Naive thymus-derived CD4-positive, alpha-beta T cell (primary cell): ENCODE data around the gene SIRT7. TPM values are rescaled to one million over a fixed set of nuclear protein-coding genes. Genes with fewer than 3 reads are reported as not detected.

Experiments used
- ATAC-seq: fragments of 150-1000 bp; cut with Tn5 transposase; 2 replicates; pipeline ENCODE4 v1.10.0; 2021; ENCODE audit warnings: mild to moderate bottlenecking, moderate library complexity
- CTCF ChIA-PET: fragments of 350-600 bp; sonication (Branson Sonifier 250); formaldehyde crosslinking; loops from one replicate; lab custom pipeline; 2021; ENCODE audit warnings: antibody characterized with exemption; lab: Charles Lee
- POLR2A ChIA-PET: fragments of 350-600 bp; sonication (Branson Sonifier 250); formaldehyde crosslinking; loops from one replicate; lab custom pipeline; 2021; ENCODE audit warnings: antibody characterized with exemption, inconsistent platforms; lab: Charles Lee
- DNase-seq, 9 donors: peaks; one replicate each; pipeline versions ENCODE4 v3.0.0 to v3.0.0-alpha.2; 2020 to 2022; ENCODE audit warnings: mixed read lengths in 1 of 9
- H3K27ac ChIP-seq: one replicate; pipeline ENCODE4 v1.7.0; 2013; ENCODE audit warnings: mild to moderate bottlenecking, low read depth, low read length, moderate library complexity
- H3K27me3 ChIP-seq, 2 donors: one replicate each; pipeline ENCODE4 v1.7.0; 2013; ENCODE audit warnings: low read length in 2 of 2, mild to moderate bottlenecking in 2 of 2, moderate library complexity in 2 of 2; ENCODE audit not compliant: control insufficient read depth in 2 of 2, insufficient read depth in 2 of 2
- H3K36me3 ChIP-seq, 3 experiments: 1 replicate in 2 of 3; 2 replicates in 1 of 3; pipeline ENCODE4 v1.7.0; 2013; ENCODE audit warnings: low read length in 3 of 3, mild to moderate bottlenecking in 3 of 3, moderate library complexity in 1 of 3; ENCODE audit not compliant: insufficient read depth in 3 of 3, control insufficient read depth in 2 of 3
- H3K4me1 ChIP-seq, 2 donors: one replicate each; pipeline ENCODE4 v1.7.0; 2013; ENCODE audit warnings: low read length in 2 of 2, mild to moderate bottlenecking in 2 of 2, moderate library complexity in 1 of 2; ENCODE audit not compliant: control insufficient read depth in 2 of 2, insufficient read depth in 2 of 2
- H3K4me3 ChIP-seq: 2 replicates; pipeline ENCODE4 v1.7.0; 2013; ENCODE audit warnings: mild to moderate bottlenecking, low read length
- H3K9me3 ChIP-seq, 3 experiments: 1 replicate in 2 of 3; 2 replicates in 1 of 3; pipeline ENCODE4 v1.7.0; 2013; ENCODE audit warnings: low read length in 3 of 3; ENCODE audit not compliant: control insufficient read depth in 2 of 3
- H3K27ac Mint-ChIP-seq, 9 donors: one replicate each; pipeline ENCODE4 v1.8.0; 2020 to 2022; ENCODE audit warnings: mixed read lengths in 9 of 9, mild to moderate bottlenecking in 8 of 9, moderate library complexity in 5 of 9, inconsistent platforms in 2 of 9
- H3K27me3 Mint-ChIP-seq, 5 donors: one replicate each; pipeline ENCODE4 v1.8.0; 2021 to 2022; ENCODE audit warnings: mixed read lengths in 5 of 5, mild to moderate bottlenecking in 1 of 5
- H3K36me3 Mint-ChIP-seq, 5 donors: one replicate each; pipeline ENCODE4 v1.8.0; 2020 to 2022; ENCODE audit warnings: mixed read lengths in 5 of 5, mild to moderate bottlenecking in 3 of 5, inconsistent platforms in 1 of 5
- H3K4me1 Mint-ChIP-seq, 7 donors: one replicate each; pipeline ENCODE4 v1.8.0; 2020 to 2022; ENCODE audit warnings: mixed read lengths in 7 of 7, mild to moderate bottlenecking in 3 of 7, inconsistent platforms in 1 of 7
- H3K4me3 Mint-ChIP-seq, 10 donors: one replicate each; pipeline ENCODE4 v1.8.0; 2020 to 2022; ENCODE audit warnings: mild to moderate bottlenecking in 10 of 10, mixed read lengths in 10 of 10, moderate library complexity in 6 of 10, inconsistent platforms in 2 of 10
- H3K9me3 Mint-ChIP-seq, 11 donors: one replicate each; pipeline ENCODE4 v1.8.0; 2020 to 2022; ENCODE audit warnings: mixed read lengths in 11 of 11, mild to moderate bottlenecking in 4 of 11, inconsistent platforms in 1 of 11, moderate library complexity in 1 of 11
- intact Hi-C, 2 donors: fragments of 100-400 bp; cut with micrococcal nuclease; formaldehyde crosslinking; loops; one replicate each; pipeline ENCODE4 v1.15.1; 2023
- polyA plus RNA-seq, 2 donors: library from polyadenylated mRNA; unstranded; fragments of 300-500 nt; fragmentation: Illumina TruSeq; gene quantifications; one replicate each; pipeline ENCODE4 v1.2.3, GENCODE V29; 2021
- total RNA-seq, 6 experiments: library from RNA in 5 of 6; stranded (reverse) in 5 of 6; gene quantifications; 1 replicate in 5 of 6; 2 replicates in 1 of 6; pipeline ENCODE4 v1.2.3 and lab custom pipeline; 2021 to 2026

The SIRT7 gene
- total and polyA plus RNA-seq, 7 experiments from 2014 or later, result 21.6 to 81.4 (median 56.8) TPM

GRCh38 chr17:81869221-81870130, 48.5 kb downstream of the SIRT7 start:
- intact Hi-C loops, result loop anchor here (1.0 to 10.0 kb wide), 4 partner anchors 8 to 1415 kb away; partner anchors contain the start of gene MAFG (in 2 of the 2)
- peaks cover 11 to 43% (median 39%) of the 10 kb centered on the region in 7 donors for H3K4me1 Mint-ChIP-seq
- CTCF ChIA-PET, result interaction anchor here (0.6 kb wide), 1 partner anchor 326 kb away, joined by 3 read pairs; no protein-coding TSS in a partner anchor

DNA sequence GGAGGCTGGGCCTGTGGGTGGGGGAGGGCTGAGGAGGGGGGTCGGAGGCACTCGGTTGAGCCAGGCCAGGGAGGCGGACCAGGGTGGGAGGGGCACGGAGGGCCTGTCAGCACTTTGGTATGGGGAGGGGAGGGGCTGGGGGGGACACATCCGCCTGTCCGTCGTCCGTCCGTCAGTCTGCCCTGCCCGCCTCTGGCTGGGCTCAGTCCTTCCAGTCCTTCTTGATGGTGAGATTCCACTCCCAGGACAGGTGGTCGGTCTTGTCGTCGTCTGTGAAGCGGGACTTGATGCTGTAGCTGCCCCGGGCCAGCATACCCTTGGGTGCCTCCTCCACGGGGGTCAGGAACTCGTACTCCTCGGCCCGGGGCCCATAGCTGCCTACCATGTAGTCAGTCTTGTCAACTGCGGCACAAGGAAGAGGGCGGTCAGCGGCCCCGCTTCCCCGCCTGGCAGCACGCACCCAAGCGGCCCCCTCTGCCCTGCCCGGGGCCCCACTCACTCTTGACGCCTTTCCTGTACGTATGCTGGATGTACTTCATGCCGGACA, 49.2 kb downstream of the SIRT7 start:
- Histone ChIP-seq H3K4me1 (peaks cover 25% of the 10 kb centered on the region in 2 donors), H3K36me3 (peaks cover 8 to 25% (median 12%) of the 10 kb centered on the region in 3 experiments), H3K4me3 (no peak overlapping the region), H3K27ac (peak overlapping the region; percentile 93), H3K9me3 (no peaks in the 10 kb centered on the region), H3K27me3 (no peaks in the 10 kb centered on the region)
- ChIA-PET CTCF (no interaction called here), POLR2A (interaction anchor here (1.3 to 4.5 kb wide), 5 partner anchors 7 to 156 kb away, joined by 4 to 62 read pairs (median 15); partner anchors contain the start of genes MAFG and P4HB)
- Mint-ChIP-seq H3K9me3 (peaks cover 0 to 2% (median 0%) of the 10 kb centered on the region in 11 donors), H3K4me3 (peak overlapping the region in 6 of 10 donors; percentile 11 to 64 (median 33)), H3K4me1 (peaks cover 12 to 40% (median 35%) of the 10 kb centered on the region in 7 donors), H3K36me3 (peaks cover 0 to 14% (median 0%) of the 10 kb centered on the region in 5 donors), H3K27ac (peak overlapping the region in 5 of 9 donors; percentile 9 to 63 (median 48)), H3K27me3 (no peaks in the 10 kb centered on the region)
- intact Hi-C loops, result loop anchor here in 1 of 2 donors (10.0 kb wide), 2 partner anchors 426 to 1414 kb away; no protein-coding TSS in a partner anchor
- ATAC-seq (no peak), DNase-seq (no peak)

More at GRCh38 chr17:81869221-81870130, 48.5 kb downstream of the SIRT7 start:
- H3K9me3 Mint-ChIP-seq, result peaks cover 0 to 2% (median 0%) of the 10 kb centered on the region in 11 donors
- peak overlapping the region; percentile 79 to 92 (median 84) for H3K4me3 Mint-ChIP-seq
- Histone ChIP-seq H3K36me3 (peaks cover 8 to 21% (median 12%) of the 10 kb centered on the region in 3 experiments), H3K4me1 (peaks cover 25 to 28% of the 10 kb centered on the region in 2 donors), H3K4me3 (peak overlapping the region; percentile 91), H3K27me3 (no peaks in the 10 kb centered on the region), H3K9me3 (no peaks in the 10 kb centered on the region), H3K27ac (peak overlapping the region; percentile 93)
- ATAC-seq, result no peak
- H3K27ac Mint-ChIP-seq, result peak overlapping the region; percentile 70 to 93 (median 90)
- peak in 5 of 9 donors; percentile 34 to 67 (median 46) for DNase-seq
- H3K36me3 Mint-ChIP-seq, result peaks cover 0 to 14% (median 0%) of the 10 kb centered on the region in 5 donors
- no peaks in the 10 kb centered on the region for H3K27me3 Mint-ChIP-seq
- POLR2A ChIA-PET, result interaction anchor here (0.6 to 4.5 kb wide), 16 partner anchors 7 to 354 kb away, joined by 3 to 62 read pairs (median 4); partner anchors contain the start of genes ARL16, HGS, MAFG and MCRIP1

DNA sequence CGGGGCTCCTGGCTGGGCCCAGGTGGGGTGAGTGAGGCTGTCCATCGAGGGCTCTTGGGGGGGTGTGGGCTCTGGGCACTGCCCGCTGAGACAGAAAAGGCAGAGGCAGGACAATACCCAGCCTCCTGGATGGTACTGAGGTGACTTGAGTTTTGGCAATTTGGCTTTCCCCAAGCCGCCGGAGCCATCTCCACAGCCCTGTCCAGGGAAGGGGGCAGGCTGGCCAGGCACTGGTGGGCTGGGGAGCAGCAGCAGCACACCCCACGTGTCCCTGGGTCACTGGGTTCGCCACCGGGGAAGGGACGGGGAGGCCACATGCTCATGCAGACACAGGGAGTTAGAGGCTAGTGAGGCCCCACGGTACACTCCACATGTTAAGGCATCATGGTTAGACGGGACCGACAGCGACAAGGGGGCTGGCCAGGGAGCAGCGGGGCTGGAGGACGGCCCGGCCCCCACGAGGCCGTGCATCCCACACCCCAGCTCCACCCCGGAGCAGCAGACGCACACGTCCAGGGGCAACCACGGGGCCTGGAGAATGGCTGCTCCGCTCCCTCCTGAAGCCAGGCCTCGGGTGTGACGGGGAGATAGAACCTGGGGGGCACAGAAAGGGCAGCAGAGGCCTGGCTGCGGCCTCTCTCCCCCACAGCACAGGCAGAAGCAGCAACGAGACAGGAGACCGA, 49.8 kb downstream of the SIRT7 start:
- intact Hi-C loops, result loop anchor here in 1 of 2 donors (10.0 kb wide), 2 partner anchors 427 to 1413 kb away; no protein-coding TSS in a partner anchor
- CTCF ChIA-PET, result no interaction called here
- H3K4me3 ChIP-seq, result no peak overlapping the region
- no peaks in the 10 kb centered on the region for H3K27me3 Mint-ChIP-seq
- peak overlapping the region in 3 of 9 donors; percentile 48 to 78 (median 76) for H3K27ac Mint-ChIP-seq
- POLR2A ChIA-PET, result interaction anchor here (1.3 to 3.9 kb wide), 3 partner anchors 9 to 155 kb away, joined by 4 to 18 read pairs (median 5); no protein-coding TSS in a partner anchor
- H3K9me3 ChIP-seq, result no peaks in the 10 kb centered on the region
- H3K27ac ChIP-seq, result no peak overlapping the region
- ATAC-seq (no peak), DNase-seq (peak in 2 of 9 donors; percentile 15 to 19)
- peaks cover 21 to 25% of the 10 kb centered on the region in 2 donors for H3K4me1 ChIP-seq
- H3K9me3 Mint-ChIP-seq, result peaks cover 0 to 4% (median 0%) of the 10 kb centered on the region in 11 donors
- peaks cover 0 to 19% (median 0%) of the 10 kb centered on the region in 5 donors for H3K36me3 Mint-ChIP-seq
- H3K27me3 ChIP-seq, result no peaks in the 10 kb centered on the region
- peak overlapping the region in 2 of 10 donors; percentile 30 to 60 for H3K4me3 Mint-ChIP-seq
- peaks cover 8 to 31% (median 12%) of the 10 kb centered on the region in 3 experiments for H3K36me3 ChIP-seq
- peaks cover 18 to 43% (median 37%) of the 10 kb centered on the region in 7 donors for H3K4me1 Mint-ChIP-seq

DNA sequence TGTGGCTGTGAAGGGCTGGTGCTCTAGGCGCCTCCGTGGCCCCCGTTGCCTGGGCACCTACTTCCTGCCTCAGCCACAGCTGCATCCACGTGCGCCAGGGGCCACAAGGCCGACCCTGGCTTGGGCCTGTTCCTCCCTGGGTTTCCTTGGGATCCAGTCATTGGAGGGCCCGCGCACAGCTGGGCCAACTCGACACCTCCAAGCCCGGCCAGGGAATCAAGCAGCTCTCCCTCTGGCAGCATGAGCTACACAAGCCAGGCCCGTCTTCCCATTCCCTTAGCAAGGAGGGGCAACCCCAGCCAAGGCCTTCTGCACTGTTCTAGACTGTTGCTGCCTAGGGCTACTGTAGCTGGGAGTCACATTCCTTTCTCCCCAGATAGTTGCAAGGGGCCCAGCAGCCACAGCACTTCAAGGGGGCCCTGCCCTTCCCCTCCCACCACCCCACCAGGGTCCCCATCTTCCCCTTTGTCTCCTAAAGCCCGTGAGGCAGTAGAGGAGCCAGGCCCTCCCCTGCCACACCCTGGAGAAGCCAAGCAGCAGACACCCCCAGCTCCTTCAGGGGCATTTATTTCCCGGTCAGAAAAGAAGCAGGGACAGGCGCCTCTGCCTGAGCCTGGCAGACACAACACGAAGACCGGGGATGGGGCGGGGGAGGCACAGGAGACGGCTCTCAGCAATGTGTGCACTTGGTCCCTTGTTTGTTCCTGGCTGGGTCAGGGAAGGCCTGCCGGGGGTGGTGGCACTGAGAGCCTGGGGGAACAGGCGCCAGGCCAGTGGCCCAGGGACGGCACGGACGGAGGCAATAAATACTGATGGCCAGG, 50.6 kb downstream of the SIRT7 start:
- Histone ChIP-seq H3K9me3 (no peaks in the 10 kb centered on the region), H3K4me3 (no peak overlapping the region), H3K36me3 (peaks cover 8 to 33% (median 12%) of the 10 kb centered on the region in 3 experiments), H3K27ac (peak overlapping the region; percentile 14), H3K4me1 (peaks cover 15 to 19% of the 10 kb centered on the region in 2 donors), H3K27me3 (no peaks in the 10 kb centered on the region)
- H3K36me3 Mint-ChIP-seq, result peaks cover 0 to 24% (median 0%) of the 10 kb centered on the region in 5 donors
- ATAC-seq (no peak), DNase-seq (peak in 3 of 9 donors; percentile 32 to 38 (median 34))
- ChIA-PET POLR2A (interaction anchor here (0.6 to 1.3 kb wide), 8 partner anchors 12 to 164 kb away, joined by 3 to 5 read pairs (median 4); partner anchors contain the start of genes ALYREF, ANAPC11 and MRPL12), CTCF (no interaction called here)
- peaks cover 0 to 4% (median 0%) of the 10 kb centered on the region in 11 donors for H3K9me3 Mint-ChIP-seq
- no peaks in the 10 kb centered on the region for H3K27me3 Mint-ChIP-seq
- peak overlapping the region in 6 of 10 donors; percentile 9 to 60 (median 28) for H3K4me3 Mint-ChIP-seq
- intact Hi-C loops, result loop anchor here in 1 of 2 donors (10.0 kb wide), 2 partner anchors 427 to 1413 kb away; no protein-coding TSS in a partner anchor
- H3K27ac Mint-ChIP-seq, result peak overlapping the region; percentile 39 to 83 (median 66)
- peaks cover 17 to 42% (median 38%) of the 10 kb centered on the region in 7 donors for H3K4me1 Mint-ChIP-seq

GRCh38 chr17:81866440-81867169, 51.4 kb downstream of the SIRT7 start:
- ATAC-seq, result no peak
- peak overlapping the region; percentile 14 for H3K27ac ChIP-seq
- H3K36me3 ChIP-seq, result peaks cover 8 to 33% (median 12%) of the 10 kb centered on the region in 3 experiments
- no peaks in the 10 kb centered on the region for H3K9me3 ChIP-seq
- H3K27me3 ChIP-seq, result no peaks in the 10 kb centered on the region
- peaks cover 21% of the 10 kb centered on the region in 2 donors for H3K4me1 ChIP-seq
- POLR2A ChIA-PET, result interaction anchor here (0.8 to 1.3 kb wide), 7 partner anchors 20 to 201 kb away, joined by 3 to 5 read pairs (median 3); partner anchors contain the start of gene MRPL12
- CTCF ChIA-PET, result no interaction called here
- H3K4me3 Mint-ChIP-seq, result peak overlapping the region in 3 of 10 donors; percentile 6 to 60 (median 34)
- H3K27me3 Mint-ChIP-seq, result no peaks in the 10 kb centered on the region
- peaks cover 0 to 24% (median 0%) of the 10 kb centered on the region in 5 donors for H3K36me3 Mint-ChIP-seq
- peaks cover 0 to 4% (median 0%) of the 10 kb centered on the region in 11 donors for H3K9me3 Mint-ChIP-seq
- intact Hi-C loops, result loop anchor here in 1 of 2 donors (10.0 kb wide), 2 partner anchors 428 to 1412 kb away; no protein-coding TSS in a partner anchor
- H3K27ac Mint-ChIP-seq, result peak overlapping the region; percentile 39 to 83 (median 66)
- DNase-seq, result peak in 3 of 9 donors; percentile 14 to 31 (median 19)
- H3K4me3 ChIP-seq, result no peak overlapping the region
- H3K4me1 Mint-ChIP-seq, result peaks cover 17 to 46% (median 37%) of the 10 kb centered on the region in 7 donors
